Tibial nerve (tissue), 4 donors: Measurements from ENCODE around the gene MYL6. TPM values are rescaled to one million over a fixed set of nuclear protein-coding genes. Genes with fewer than 3 reads are reported as not detected.
"Not testable (repeated sequence)": the region's sequence is repeated elsewhere in the genome, so short reads cannot be mapped to it uniquely, and the experiment has no call there.

Source experiments
- DNase-seq, 2 donors: peaks; one replicate each; pipeline ENCODE4 v3.0.0-alpha.2; 2019; ENCODE audit warnings: low spot score in 2 of 2
- H3K27ac ChIP-seq, 4 donors: fragments of 200-600 bp; sonication (generic) in 3 of 4; one replicate each; pipeline ENCODE4 v1.5.1; 2017 to 2019; ENCODE audit warnings: mild to moderate bottlenecking in 1 of 4
- H3K27me3 ChIP-seq, 2 donors: fragments of 200-600 bp; sonication (generic) in 1 of 2; one replicate each; pipeline versions ENCODE4 v1.5.1 to v1.6.0; 2017 to 2019
- H3K36me3 ChIP-seq, 3 donors: fragments of 200-600 bp; sonication (generic); one replicate each; pipeline ENCODE4 v1.5.1; 2018 to 2019
- H3K4me1 ChIP-seq, 4 donors: fragments of 200-600 bp; sonication (generic) in 3 of 4; one replicate each; pipeline ENCODE4 v1.5.1; 2017 to 2019
- H3K4me3 ChIP-seq, 4 donors: fragments of 200-600 bp; sonication (generic) in 3 of 4; one replicate each; pipeline ENCODE4 v1.5.1; 2017 to 2019; ENCODE audit warnings: mild to moderate bottlenecking in 1 of 4, moderate library complexity in 1 of 4
- H3K9me3 ChIP-seq, 4 donors: fragments of 200-600 bp; sonication (generic) in 3 of 4; one replicate each; pipeline ENCODE4 v1.5.1; 2017 to 2019
- CTCF ChIP-seq, 5 experiments: fragments of 200-600 bp in 3 of 5; fragments of 450-650 bp in 2 of 5; sonication (generic) in 3 of 5; IDR thresholded peaks; one replicate each; pipeline ENCODE4 v1.5.1; 2016 to 2019; ENCODE audit warnings: antibody characterized with exemption in 5 of 5, mild to moderate bottlenecking in 3 of 5, moderate library complexity in 2 of 5
- EP300 ChIP-seq, 2 donors: sonication (generic); formaldehyde crosslinking; IDR thresholded peaks; one replicate each; pipeline ENCODE4 v1.6.1; 2017; ENCODE audit warnings: antibody characterized with exemption in 2 of 2, mild to moderate bottlenecking in 1 of 2
- POLR2A ChIP-seq, 2 donors: fragments of 450-650 bp; IDR thresholded peaks; one replicate each; pipeline ENCODE4 v1.6.1; 2017; ENCODE audit warnings: antibody characterized with exemption in 2 of 2, mild to moderate bottlenecking in 2 of 2, moderate library complexity in 2 of 2
- WGBS, 2 donors: methylation state at CpG; one replicate each; pipeline ENCODE4 v1.1.5; 2018; 5-methylcytosine and 5-hydroxymethylcytosine counted together
- total RNA-seq, 4 donors: library from RNA; depleted of rRNA; stranded (reverse); fragments of >200 nt; gene quantifications; one replicate each; pipeline ENCODE4 v1.1.0, GENCODE V29; 2016

The MYL6 gene
- total RNA-seq, 4 donors from 2014 or later = 1,194 to 1,879 (median 1,515) TPM

- TF ChIP-seq POLR2A (IDR thresholded peaks at IDR 0.05) (peak; percentile 95 to 97), CTCF (IDR thresholded peaks at IDR 0.05) (peak in 2 of 5 experiments; percentile 50 to 55), EP300 (IDR thresholded peaks at IDR 0.05) (peak; percentile 79 to 100)
- H3K27me3 ChIP-seq = no peaks in the 10 kb centered on the region
- H3K4me1 ChIP-seq = peaks cover 0 to 30% (median 9%) of the 10 kb centered on the region in 4 donors
- H3K36me3 ChIP-seq = peaks cover 0 to 42% (median 7%) of the 10 kb centered on the region in 3 donors
- peak; percentile 94 to 97 for DNase-seq
- H3K27ac ChIP-seq = peak within 1 kb of the TSS; percentile 87 to 97 (median 94)
- WGBS, 2 donors = 1% methylated on average over 34 of the region's 34 CpGs
- H3K4me3 ChIP-seq = peak within 1 kb of the TSS; percentile 66 to 91 (median 79)
- H3K9me3 ChIP-seq = no peaks in the 10 kb centered on the region
Measured at GRCh38 chr12:56116267-56117081, 41.7 kb upstream of the MYL6 start, which contains the start of gene RPL41. RPL41 (plus strand) TSS chr12:56116633.

DNA sequence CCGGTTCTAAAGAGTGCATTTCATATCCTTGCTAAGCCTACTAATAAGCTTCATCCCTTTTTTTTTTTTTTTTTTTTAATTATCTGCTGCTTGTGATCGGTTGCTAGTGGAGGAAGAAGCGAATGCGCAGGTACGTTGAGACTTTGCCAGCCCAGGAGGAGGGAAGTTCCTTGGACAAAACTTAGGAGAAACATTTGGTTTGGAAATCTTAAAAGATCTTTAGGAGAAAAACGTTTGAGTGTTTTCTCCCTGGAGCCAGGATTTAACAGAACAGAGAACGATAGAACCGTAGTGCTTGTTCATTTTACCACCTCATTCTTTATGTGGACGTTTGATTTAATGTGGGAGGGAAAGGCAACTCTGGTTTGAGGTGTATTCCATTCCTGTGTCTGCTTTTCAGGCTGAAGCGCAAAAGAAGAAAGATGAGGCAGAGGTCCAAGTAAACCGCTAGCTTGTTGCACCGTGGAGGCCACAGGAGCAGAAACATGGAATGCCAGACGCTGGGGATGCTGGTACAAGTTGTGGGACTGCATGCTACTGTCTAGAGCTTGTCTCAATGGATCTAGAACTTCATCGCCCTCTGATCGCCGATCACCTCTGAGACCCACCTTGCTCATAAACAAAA, 41.0 kb upstream of the MYL6 start:
- not testable (repeated sequence) for DNase-seq
- 3% methylated on average over 16 of the region's 16 CpGs for WGBS, 2 donors

GRCh38 chr12:56117778-56118687, 40.1 kb upstream of the MYL6 start, which contains the start of gene ZC3H10:
ZC3H10 (plus strand) TSS chr12:56118266; CDS start chr12:56120563, 2,297 bp downstream.
- Histone ChIP-seq H3K9me3 (no peaks in the 10 kb centered on the region), H3K27me3 (no peaks in the 10 kb centered on the region), H3K4me1 (peaks cover 0 to 30% (median 9%) of the 10 kb centered on the region in 4 donors), H3K36me3 (peaks cover 0 to 41% (median 5%) of the 10 kb centered on the region in 3 donors), H3K27ac (peak within 1 kb of the TSS; percentile 87 to 97 (median 94)), H3K4me3 (peak within 1 kb of the TSS; percentile 66 to 91 (median 83))
- peak; percentile 85 to 94 for TF ChIP-seq POLR2A (IDR thresholded peaks at IDR 0.05)
- TF ChIP-seq EP300 (IDR thresholded peaks at IDR 0.05) = peak; percentile 97 to 98
- peak; percentile 47 to 84 (median 69) for TF ChIP-seq CTCF (IDR thresholded peaks at IDR 0.05)
- peak; percentile 94 to 95 for DNase-seq
- WGBS, 2 donors = 0 to 1% methylated on average over 50 to 61 of the region's 61 CpGs

More for the DNA sequence above, 41.0 kb upstream of the MYL6 start:
- not testable (repeated sequence) for H3K9me3 ChIP-seq, H3K27me3 ChIP-seq
- H3K4me1 ChIP-seq = peaks cover 0 to 30% (median 9%) of the 10 kb centered on the region in 4 donors
- H3K36me3 ChIP-seq = peaks cover 0 to 42% (median 5%) of the 10 kb centered on the region in 3 donors
- peak overlapping the region; percentile 66 to 91 (median 79) for H3K4me3 ChIP-seq
- peak overlapping the region; percentile 87 to 97 (median 94) for H3K27ac ChIP-seq

- peak in 1 of 2 donors; percentile 26 for DNase-seq
- TF ChIP-seq EP300 (IDR thresholded peaks at IDR 0.05) (no peak), POLR2A (IDR thresholded peaks at IDR 0.05) (no peak), CTCF (IDR thresholded peaks at IDR 0.05) (no peak)
- Histone ChIP-seq H3K4me1 (peaks cover 0 to 30% (median 9%) of the 10 kb centered on the region in 4 donors), H3K9me3 (no peaks in the 10 kb centered on the region), H3K4me3 (peak overlapping the region; percentile 41 to 91 (median 83)), H3K27me3 (no peaks in the 10 kb centered on the region), H3K36me3 (peaks cover 0 to 40% (median 5%) of the 10 kb centered on the region in 3 donors), H3K27ac (peak overlapping the region; percentile 87 to 97 (median 94))
- WGBS, 2 donors = 10% methylated on average over 13 of the region's 13 CpGs
Measured at GRCh38 chr12:56118688-56119357, 39.3 kb upstream of the MYL6 start.
